OCI-LY7 (cell line): ENCODE data around the gene EDEM3. TPM values are rescaled to one million over a fixed set of nuclear protein-coding genes. Genes with fewer than 3 reads are reported as not detected.

Source experiments
- BruUV-seq: library from RNA; stranded (reverse); fragments of 400-500 nt; replicated peaks from 2 replicates; lab custom pipeline; 2021; lab: Mats Ljungman, UMichigan
- CTCF ChIA-PET: fragments of 300-600 bp; sonication (Branson Sonifier 250); formaldehyde crosslinking; loops from one replicate; lab custom pipeline; 2022; ENCODE audit warnings: antibody characterized with exemption; ENCODE audit not compliant: unreplicated experiment; lab: Charles Lee
- POLR2A ChIA-PET: fragments of 300-600 bp; sonication (Branson Sonifier 250); formaldehyde crosslinking; loops from one replicate; lab custom pipeline; 2022; ENCODE audit warnings: antibody characterized with exemption; lab: Charles Lee
- DNase-seq: peaks from one replicate; pipeline ENCODE4 v3.0.0-alpha.2; 2015; ENCODE audit warnings: low spot score
- H2AFZ ChIP-seq: fragments of 200-600 bp; sonication (generic), shearing (Covaris generic); 2 replicates; pipeline ENCODE4 v1.6.1; 2014; ENCODE audit warnings: mild to moderate bottlenecking, antibody characterized with exemption, low read length, moderate library complexity
- H3K27ac ChIP-seq: fragments of 200-600 bp; sonication (generic); 2 replicates; pipeline ENCODE4 v1.5.1; 2014; ENCODE audit warnings: mixed run types, low read depth, mild to moderate bottlenecking, moderate library complexity, low read length, inconsistent platforms; ENCODE audit not compliant: poor library complexity, severe bottlenecking
- H3K36me3 ChIP-seq: fragments of 200-600 bp; sonication (generic); 2 replicates; pipeline ENCODE4 v1.6.1; 2014; ENCODE audit warnings: mild to moderate bottlenecking, antibody characterized with exemption, low read length, moderate library complexity, mixed read lengths; ENCODE audit not compliant: insufficient read depth
- H3K4me1 ChIP-seq: fragments of 200-600 bp; sonication (generic); 2 replicates; pipeline ENCODE4 v1.5.1; 2014; ENCODE audit warnings: mild to moderate bottlenecking, low read length; ENCODE audit not compliant: insufficient read depth, poor library complexity, severe bottlenecking
- H3K4me2 ChIP-seq: fragments of 200-600 bp; sonication (generic); 2 replicates; pipeline ENCODE4 v1.6.1; 2014; ENCODE audit warnings: mild to moderate bottlenecking, low read length
- H3K4me3 ChIP-seq: fragments of 200-600 bp; sonication (generic); 2 replicates; pipeline ENCODE4 v1.5.1; 2014; ENCODE audit warnings: mild to moderate bottlenecking, low read depth, low read length; ENCODE audit not compliant: poor library complexity, severe bottlenecking
- H3K79me2 ChIP-seq: fragments of 200-600 bp; sonication (generic); 2 replicates; pipeline ENCODE4 v1.6.1; 2016; ENCODE audit warnings: low read depth, mild to moderate bottlenecking, low read length, moderate library complexity, mixed read lengths; ENCODE audit not compliant: insufficient read depth
- H3K9me2 ChIP-seq: fragments of 200-600 bp; sonication (generic); 2 replicates; pipeline ENCODE4 v1.6.1; 2016; ENCODE audit warnings: mild to moderate bottlenecking, low read length, mixed read lengths; ENCODE audit not compliant: insufficient read depth
- H3K9me3 ChIP-seq: fragments of 200-600 bp; sonication (generic); 2 replicates; pipeline ENCODE4 v1.6.1; 2014; ENCODE audit warnings: mild to moderate bottlenecking, mixed run types, low read length, mixed read lengths
- H4K20me1 ChIP-seq: fragments of 200-600 bp; sonication (generic); 2 replicates; pipeline ENCODE4 v1.6.1; 2014; ENCODE audit warnings: mild to moderate bottlenecking, antibody characterized with exemption, low read length, moderate library complexity, mixed read lengths; ENCODE audit not compliant: insufficient read depth
- EZH2phosphoT487 ChIP-seq: fragments of 200-600 bp; sonication (generic); IDR thresholded peaks from 2 replicates; pipeline ENCODE4 v1.6.1; 2018; ENCODE audit warnings: low read depth, borderline replicate concordance, mild to moderate bottlenecking, mixed run types, antibody characterized with exemption, low read length, moderate library complexity, mixed read lengths
- intact Hi-C: fragments of 100-400 bp; cut with micrococcal nuclease; formaldehyde crosslinking; loops from one replicate; pipeline ENCODE4 v1.10.0; 2022; ENCODE audit not compliant: unreplicated experiment
- total RNA-seq, 2 experiments: library from RNA; depleted of rRNA in 1 of 2; stranded (reverse); fragments of >200 nt in 1 of 2; shearing (Covaris generic) in 1 of 2; gene quantifications; 2 replicates each; pipeline ENCODE4 v1.2.3, GENCODE V29; 2014 to 2022
- TF ChIP-seq, protein P1 (sequence below): fragments of 200-600 bp; sonication (generic); conservative IDR thresholded peaks from 2 replicates; pipeline ENCODE4 v1.5.1; 2014; ENCODE audit warnings: mild to moderate bottlenecking, antibody characterized with exemption, low read length, moderate library complexity, mixed read lengths

EDEM3 gene
- total RNA-seq, 2 experiments from 2014 or later = 19.5 to 27.4 TPM

DNA sequence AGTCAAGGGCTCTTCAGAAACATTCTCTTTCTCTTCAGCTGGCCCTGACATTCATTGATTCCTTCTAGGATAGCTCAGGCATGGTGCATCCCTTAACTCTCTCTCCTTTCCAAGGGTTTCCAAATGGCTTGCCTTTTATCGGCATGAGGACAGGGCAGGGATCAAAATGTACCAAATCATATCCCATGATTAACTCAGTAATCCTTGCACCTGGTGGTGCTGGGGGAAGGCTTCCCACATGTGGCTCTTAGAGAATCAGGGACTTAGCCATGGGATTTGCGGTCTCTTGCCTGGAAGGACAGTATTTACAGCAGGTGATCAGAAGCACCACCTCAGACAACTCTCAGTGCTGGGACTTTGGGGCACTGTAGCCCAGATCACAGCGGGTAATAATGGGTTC lies 46.2 kb upstream of the EDEM3 start:
- Histone ChIP-seq H3K9me2 (no peaks in the 10 kb centered on the region), H3K79me2 (no peaks in the 10 kb centered on the region), H3K27ac (no peak overlapping the region), H2AFZ (no peak overlapping the region), H3K4me3 (no peak overlapping the region), H4K20me1 (no peaks in the 10 kb centered on the region), H3K4me2 (no peak overlapping the region), H3K36me3 (no peaks in the 10 kb centered on the region), H3K9me3 (no peaks in the 10 kb centered on the region), H3K4me1 (no peaks in the 10 kb centered on the region)
- intact Hi-C loops = loop anchor here (10.0 kb wide), 2 partner anchors 884 to 1414 kb away; no protein-coding TSS in a partner anchor
- no peak for DNase-seq
- BruUV-seq = no TSS peak
- ChIA-PET POLR2A (interaction anchor here (0.5 kb wide), 1 partner anchor 358 kb away, joined by 4 read pairs; no protein-coding TSS in a partner anchor), CTCF (no interaction called here)
- TF ChIP-seq EZH2phosphoT487 = no peak
- TF ChIP-seq, protein P1, sequence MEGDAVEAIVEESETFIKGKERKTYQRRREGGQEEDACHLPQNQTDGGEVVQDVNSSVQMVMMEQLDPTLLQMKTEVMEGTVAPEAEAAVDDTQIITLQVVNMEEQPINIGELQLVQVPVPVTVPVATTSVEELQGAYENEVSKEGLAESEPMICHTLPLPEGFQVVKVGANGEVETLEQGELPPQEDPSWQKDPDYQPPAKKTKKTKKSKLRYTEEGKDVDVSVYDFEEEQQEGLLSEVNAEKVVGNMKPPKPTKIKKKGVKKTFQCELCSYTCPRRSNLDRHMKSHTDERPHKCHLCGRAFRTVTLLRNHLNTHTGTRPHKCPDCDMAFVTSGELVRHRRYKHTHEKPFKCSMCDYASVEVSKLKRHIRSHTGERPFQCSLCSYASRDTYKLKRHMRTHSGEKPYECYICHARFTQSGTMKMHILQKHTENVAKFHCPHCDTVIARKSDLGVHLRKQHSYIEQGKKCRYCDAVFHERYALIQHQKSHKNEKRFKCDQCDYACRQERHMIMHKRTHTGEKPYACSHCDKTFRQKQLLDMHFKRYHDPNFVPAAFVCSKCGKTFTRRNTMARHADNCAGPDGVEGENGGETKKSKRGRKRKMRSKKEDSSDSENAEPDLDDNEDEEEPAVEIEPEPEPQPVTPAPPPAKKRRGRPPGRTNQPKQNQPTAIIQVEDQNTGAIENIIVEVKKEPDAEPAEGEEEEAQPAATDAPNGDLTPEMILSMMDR = no peak

DNA sequence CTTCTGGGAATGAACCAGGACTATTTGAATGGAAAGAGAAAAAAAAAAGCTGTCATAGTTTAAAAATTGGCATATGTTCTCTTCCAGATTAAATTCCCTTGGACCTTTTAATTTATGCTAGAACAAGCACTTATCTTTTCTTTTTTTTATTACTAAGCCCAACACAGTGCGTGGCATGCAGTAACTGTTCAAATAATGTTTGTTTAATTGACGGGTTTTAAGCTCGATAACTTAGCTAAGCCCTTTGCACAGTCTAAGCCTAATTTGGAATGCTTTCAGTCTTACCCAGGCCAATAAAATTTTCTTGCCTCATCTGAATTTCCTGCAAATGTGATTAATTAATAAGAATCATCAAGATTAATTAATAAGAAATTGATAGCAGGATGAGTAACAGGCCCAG lies 39.3 kb upstream of the EDEM3 start:
- H3K27ac ChIP-seq = no peak overlapping the region
- no peaks in the 10 kb centered on the region for H3K4me1 ChIP-seq
- no peak for TF ChIP-seq EZH2phosphoT487
- TF ChIP-seq, protein P1 = no peak
- H3K4me2 ChIP-seq = no peak overlapping the region
- no TSS peak for BruUV-seq
- no peak overlapping the region for H3K4me3 ChIP-seq
- no peaks in the 10 kb centered on the region for H3K9me3 ChIP-seq
- ChIA-PET CTCF (no interaction called here), POLR2A (interaction anchor here (0.5 to 1.2 kb wide), 4 partner anchors 39 to 368 kb away, joined by 3 read pairs; no protein-coding TSS in a partner anchor)
- no peaks in the 10 kb centered on the region for H3K9me2 ChIP-seq
- intact Hi-C loops = no loop called here
- no peaks in the 10 kb centered on the region for H3K79me2 ChIP-seq
- H4K20me1 ChIP-seq = no peaks in the 10 kb centered on the region
- H2AFZ ChIP-seq = no peak overlapping the region
- no peak for DNase-seq
- no peaks in the 10 kb centered on the region for H3K36me3 ChIP-seq

- H3K9me3 ChIP-seq = no peaks in the 10 kb centered on the region
- BruUV-seq = no TSS peak
- CTCF ChIA-PET = no interaction called here
- TF ChIP-seq, protein P1 = no peak
- no peak for TF ChIP-seq EZH2phosphoT487
- no peak overlapping the region for H3K27ac ChIP-seq
- no peak overlapping the region for H3K4me2 ChIP-seq
- intact Hi-C loops = no loop called here
- H3K9me2 ChIP-seq = no peaks in the 10 kb centered on the region
- POLR2A ChIA-PET = interaction anchor here (0.6 to 0.7 kb wide), 2 partner anchors 611 to 684 kb away, joined by 3 read pairs; no protein-coding TSS in a partner anchor
- H4K20me1 ChIP-seq = no peaks in the 10 kb centered on the region
- no peak overlapping the region for H2AFZ ChIP-seq
- no peaks in the 10 kb centered on the region for H3K79me2 ChIP-seq
- H3K4me3 ChIP-seq = no peak overlapping the region
- no peaks in the 10 kb centered on the region for H3K4me1 ChIP-seq
- H3K36me3 ChIP-seq = no peaks in the 10 kb centered on the region
- DNase-seq = no peak
These were observed 37.9 kb upstream of the EDEM3 start for GRCh38 chr1:184792450-184792969.
